H1 (cell line): ENCODE data around the gene PITPNC1. TPM values are rescaled to one million over a fixed set of nuclear protein-coding genes. Genes with fewer than 3 reads are reported as not detected.

ENCODE experiments used
- CTCF ChIA-PET: fragments of 300-600 bp; sonication (Branson Sonifier 250); formaldehyde crosslinking; loops from one replicate; lab custom pipeline; 2021; ENCODE audit not compliant: partially characterized antibody; lab: Charles Lee
- POLR2A ChIA-PET: fragments of 300-600 bp; sonication (Branson Sonifier 250); formaldehyde crosslinking; loops from one replicate; lab custom pipeline; 2021; ENCODE audit warnings: inconsistent platforms; ENCODE audit not compliant: partially characterized antibody; lab: Charles Lee
- DNase-seq, 2 experiments: peaks; one replicate each; pipeline versions ENCODE4 v3.0.0 to v3.0.0-alpha.2; 2010 to 2022; ENCODE audit warnings: low spot score in 2 of 2, low read depth in 1 of 2, mixed read lengths in 1 of 2
- FAIRE-seq: peaks from 2 replicates; lab custom pipeline; 2011; peaks lifted over from hg19 to GRCh38; lab: Jason Lieb, UNC
- H2AFZ ChIP-seq: 2 replicates; pipeline ENCODE4 v1.8.1; 2012; ENCODE audit warnings: low read length, inconsistent platforms
- H2AK5ac ChIP-seq: 2 replicates; pipeline ENCODE4 v1.6.1; 2013; ENCODE audit warnings: low read depth, low read length
- H2BK120ac ChIP-seq: replicated peaks from 2 replicates; pipeline ENCODE3; 2013; ENCODE audit warnings: low read depth, low read length, inconsistent platforms
- H2BK12ac ChIP-seq: 2 replicates; pipeline ENCODE4 v1.6.1; 2013; ENCODE audit warnings: low read depth, low read length
- H2BK15ac ChIP-seq: 2 replicates; pipeline ENCODE4 v1.6.1; 2013; ENCODE audit warnings: low read length
- H2BK20ac ChIP-seq: 2 replicates; pipeline ENCODE4 v1.6.1; 2013; ENCODE audit warnings: low read length
- H2BK5ac ChIP-seq: 2 replicates; pipeline ENCODE4 v1.6.1; 2013; ENCODE audit warnings: low read depth, low read length
- H3K14ac ChIP-seq: 2 replicates; pipeline ENCODE4 v1.6.1; 2013; ENCODE audit warnings: inconsistent platforms; ENCODE audit not compliant: insufficient read length
- H3K18ac ChIP-seq: 2 replicates; pipeline ENCODE4 v1.6.1; 2013; ENCODE audit warnings: low read length; ENCODE audit errors: extremely low read depth
- H3K23ac ChIP-seq: 2 replicates; pipeline ENCODE4 v1.6.1; 2013; ENCODE audit warnings: inconsistent platforms; ENCODE audit not compliant: insufficient read length
- H3K23me2 ChIP-seq: 2 replicates; pipeline ENCODE4 v1.6.1; 2013; ENCODE audit warnings: low read depth, low read length
- H3K27ac ChIP-seq: 2 replicates; pipeline ENCODE4 v1.6.1; 2011; ENCODE audit warnings: low read depth, low read length, inconsistent platforms
- H3K27me3 ChIP-seq, 4 experiments: replicated peaks in 1 of 4; 1 replicate in 1 of 4; 2 replicates in 3 of 4; pipeline versions ENCODE4 v1.6.1 to v1.8.1; 2011 to 2013; ENCODE audit warnings: low read length in 3 of 4, mild to moderate bottlenecking in 3 of 4, inconsistent platforms in 2 of 4, mixed read lengths in 2 of 4, moderate library complexity in 1 of 4; ENCODE audit not compliant: control insufficient read depth in 3 of 4, insufficient read depth in 3 of 4; ENCODE audit errors: extremely low read depth in 1 of 4
- H3K36me3 ChIP-seq, 4 experiments: 2 replicates each; pipeline versions ENCODE4 v1.6.1 to v1.8.1; 2011 to 2013; ENCODE audit warnings: mild to moderate bottlenecking in 4 of 4, low read length in 3 of 4, moderate library complexity in 2 of 4, control low read depth in 1 of 4, inconsistent platforms in 1 of 4; ENCODE audit not compliant: insufficient read depth in 4 of 4, control insufficient read depth in 2 of 4
- H3K4ac ChIP-seq: replicated peaks from 2 replicates; pipeline ENCODE3; 2013; ENCODE audit warnings: low read length, low read depth, mixed read lengths, inconsistent platforms; ENCODE audit not compliant: insufficient read length
- H3K4me1 ChIP-seq, 4 experiments: replicated peaks in 1 of 4; 1 replicate in 1 of 4; 2 replicates in 3 of 4; pipeline versions ENCODE4 v1.6.1 to v1.8.1; 2011 to 2013; ENCODE audit warnings: low read length in 3 of 4, inconsistent platforms in 2 of 4, mixed read lengths in 1 of 4; ENCODE audit not compliant: insufficient read depth in 4 of 4, control insufficient read depth in 3 of 4
- H3K4me2 ChIP-seq, 2 experiments: 2 replicates each; pipeline versions ENCODE4 v1.6.1 to v1.8.1; 2011 to 2013; ENCODE audit warnings: low read depth in 2 of 2, low read length in 2 of 2, control low read depth in 1 of 2, inconsistent platforms in 1 of 2, mild to moderate bottlenecking in 1 of 2; ENCODE audit not compliant: insufficient read depth in 1 of 2
- H3K4me3 ChIP-seq, 4 experiments: fragments of 200-600, 300-600 bp in 1 of 4; sonication (generic), shearing (Covaris generic), sonication (Bioruptor Twin) in 1 of 4; 2 replicates each; pipeline versions ENCODE4 v1.5.1 to v1.8.1; 2011 to 2016; ENCODE audit warnings: low read length in 4 of 4, low read depth in 3 of 4, control low read depth in 2 of 4, inconsistent platforms in 2 of 4, mild to moderate bottlenecking in 2 of 4, mixed read lengths in 1 of 4, moderate library complexity in 1 of 4; ENCODE audit not compliant: insufficient read depth in 2 of 4; ENCODE audit errors: extremely low read depth in 1 of 4
- H3K56ac ChIP-seq: replicated peaks from 2 replicates; pipeline ENCODE3; 2013; ENCODE audit warnings: low read depth, mild to moderate bottlenecking, mixed read lengths, low read length, inconsistent platforms; ENCODE audit not compliant: insufficient read length
- H3K79me1 ChIP-seq: 2 replicates; pipeline ENCODE4 v1.6.1; 2013; ENCODE audit warnings: low read depth, low read length, control low read depth
- H3K79me2 ChIP-seq, 2 experiments: 2 replicates each; pipeline versions ENCODE4 v1.6.1 to v1.8.1; 2012 to 2013; ENCODE audit warnings: low read length in 2 of 2, mild to moderate bottlenecking in 2 of 2, inconsistent platforms in 1 of 2; ENCODE audit not compliant: insufficient read depth in 2 of 2, control insufficient read depth in 1 of 2
- H3K9ac ChIP-seq, 4 experiments: replicated peaks in 1 of 4; 1 replicate in 1 of 4; 2 replicates in 3 of 4; pipeline versions ENCODE4 v1.6.1 to v1.8.1; 2011 to 2013; ENCODE audit warnings: low read depth in 3 of 4, low read length in 3 of 4, control low read depth in 2 of 4, mild to moderate bottlenecking in 2 of 4, moderate library complexity in 2 of 4, inconsistent platforms in 1 of 4; ENCODE audit errors: extremely low read depth in 1 of 4
- H3K9me3 ChIP-seq, 2 experiments: 2 replicates each; pipeline versions ENCODE4 v1.6.1 to v1.8.1; 2012 to 2013; ENCODE audit warnings: mild to moderate bottlenecking in 2 of 2, moderate library complexity in 2 of 2, control low read depth in 1 of 2, inconsistent platforms in 1 of 2, low read depth in 1 of 2, low read length in 1 of 2, mixed read lengths in 1 of 2; ENCODE audit not compliant: insufficient read depth in 2 of 2
- H4K20me1 ChIP-seq, 2 experiments: replicated peaks in 1 of 2; 2 replicates each; pipeline versions ENCODE3 to v1.8.1; 2011 to 2013; ENCODE audit warnings: inconsistent platforms in 2 of 2, low read length in 2 of 2, mild to moderate bottlenecking in 1 of 2; ENCODE audit not compliant: insufficient read depth in 2 of 2, control insufficient read depth in 1 of 2
- H4K5ac ChIP-seq: 2 replicates; pipeline ENCODE4 v1.6.1; 2013; ENCODE audit warnings: low read length, low read depth, mixed read lengths, inconsistent platforms; ENCODE audit not compliant: insufficient read length
- H4K8ac ChIP-seq: 2 replicates; pipeline ENCODE4 v1.8.0; 2013; ENCODE audit warnings: mild to moderate bottlenecking, moderate library complexity, low read length, inconsistent platforms; ENCODE audit not compliant: insufficient read depth; ENCODE audit errors: extremely low read depth
- H4K91ac ChIP-seq: replicated peaks from 2 replicates; pipeline ENCODE3; 2013; ENCODE audit warnings: low read length, mixed read lengths, inconsistent platforms; ENCODE audit not compliant: insufficient read length
- ASH2L ChIP-seq: fragments of 200-600, 300-600 bp; sonication (generic); IDR thresholded peaks from one replicate; pipeline ENCODE4 v1.7.1; 2017; ENCODE audit warnings: low read length
- BCL11A ChIP-seq, 2 experiments: IDR thresholded peaks; one replicate each; pipeline ENCODE4 v1.6.1; 2011; ENCODE audit warnings: low read depth in 2 of 2, low read length in 2 of 2, mild to moderate bottlenecking in 2 of 2
- CBX8 ChIP-seq: fragments of 300-800, 300-1000 bp; sonication (generic); IDR thresholded peaks from 2 replicates; pipeline ENCODE4 v1.7.1; 2016; ENCODE audit warnings: low read depth, low read length, borderline replicate concordance
- E2F6 ChIP-seq: IDR thresholded peaks from 2 replicates; pipeline ENCODE4 v1.6.1; 2012; ENCODE audit warnings: inconsistent platforms
- KDM5A ChIP-seq: fragments of 200-600 bp; IDR thresholded peaks from 2 replicates; pipeline ENCODE4 v1.7.1; 2012; ENCODE audit warnings: mild to moderate bottlenecking, low read length, inconsistent platforms, mixed read lengths
- MAFK ChIP-seq: IDR thresholded peaks from 2 replicates; pipeline ENCODE4 v1.6.1; 2012; ENCODE audit warnings: low read depth, mild to moderate bottlenecking, improper control_type of control experiment, low read length
- MAX ChIP-seq: IDR thresholded peaks from 2 replicates; pipeline ENCODE4 v1.6.1; 2012; ENCODE audit warnings: inconsistent platforms
- NRF1 ChIP-seq: IDR thresholded peaks from 2 replicates; pipeline ENCODE4 v1.6.1; 2011; ENCODE audit warnings: mild to moderate bottlenecking, low read depth, low read length, improper control_type of control experiment
- POLR2A ChIP-seq, 2 experiments: IDR thresholded peaks; 1 replicate in 1 of 2; 2 replicates in 1 of 2; pipeline ENCODE4 v1.6.1; 2011; ENCODE audit warnings: low read depth in 2 of 2, low read length in 2 of 2, mild to moderate bottlenecking in 2 of 2; ENCODE audit errors: control extremely low read depth in 1 of 2
- RAD21 ChIP-seq, 2 experiments: IDR thresholded peaks in 1 of 2; conservative IDR thresholded peaks in 1 of 2; 2 replicates each; pipeline ENCODE4 v1.6.1; 2011; ENCODE audit warnings: low read depth in 2 of 2, low read length in 2 of 2, improper control_type of control experiment in 1 of 2, inconsistent platforms in 1 of 2, mild to moderate bottlenecking in 1 of 2, moderate library complexity in 1 of 2
- RBBP5 ChIP-seq: IDR thresholded peaks from 2 replicates; pipeline ENCODE4 v1.7.1; 2012; ENCODE audit warnings: low read depth, mild to moderate bottlenecking, inconsistent platforms, low read length, moderate library complexity, borderline replicate concordance
- RXRA ChIP-seq: IDR thresholded peaks from 2 replicates; pipeline ENCODE4 v1.6.1; 2011; ENCODE audit warnings: low read depth, mild to moderate bottlenecking, low read length, moderate library complexity; ENCODE audit not compliant: insufficient read depth
- SRF ChIP-seq: IDR thresholded peaks from 2 replicates; pipeline ENCODE4 v1.6.1; 2011; ENCODE audit warnings: mild to moderate bottlenecking, low read depth, low read length, moderate library complexity
- ZNF274 ChIP-seq: IDR thresholded peaks from 2 replicates; pipeline ENCODE4 v1.7.0; 2012; ENCODE audit warnings: low read length, borderline replicate concordance; ENCODE audit errors: extremely low read depth
- polyA plus RNA-seq, 7 experiments: library from polyadenylated mRNA; depleted of rRNA in 3 of 7; stranded (reverse) in 5 of 7; unstranded in 2 of 7; fragments of >200 nt in 5 of 7; fragments of 200-250 nt in 2 of 7; gene quantifications; 1 replicate in 5 of 7; 2 replicates in 1 of 7; 4 replicates in 1 of 7; pipeline versions ENCODE4 v1.2.1 to v1.2.3, GENCODE V29; 2011 to 2013; ENCODE audit warnings: missing spikeins in 2 of 7, mixed read lengths in 2 of 7
- total RNA-seq: library from RNA; stranded (reverse); fragmentation: NEBNext Ultra II Directional; extraction: Animal tissue kit (Norgen Biotek cat#: 25700); gene quantifications from 2 replicates; pipeline ENCODE4 v1.2.1, GENCODE V29; 2021

The PITPNC1 gene
- total and polyA plus RNA-seq, 2 of the 8 experiments (the other 6 are each of a cell fraction or from before 2014, with no cell fraction given), result 17.6 to 54.7 TPM

- H3K23me2 ChIP-seq, result peaks cover 5% of the 10 kb centered on the region; the same call in 1 of the 2 replicates
- no peak overlapping the region for H2BK20ac ChIP-seq
- DNase-seq (no peak), FAIRE-seq (no peak)
- H3K9ac ChIP-seq, result no peak overlapping the region
- no peak overlapping the region for H3K4ac ChIP-seq
- H3K4me1 ChIP-seq, result no peaks in the 10 kb centered on the region; a peak in 1 of 7 replicates
- ChIA-PET POLR2A (no interaction called here), CTCF (interaction anchor here (1.6 to 2.6 kb wide), 2 partner anchors 38 to 42 kb away, joined by 4 to 8 read pairs; no protein-coding TSS in a partner anchor)
- no peak overlapping the region for H4K8ac ChIP-seq
- H3K18ac ChIP-seq, result no peak overlapping the region
- H2BK12ac ChIP-seq, result no peak overlapping the region
- H2BK120ac ChIP-seq, result no peak overlapping the region
- no peak overlapping the region for H2AK5ac ChIP-seq
- no peaks in the 10 kb centered on the region for H3K27me3 ChIP-seq
- no peaks in the 10 kb centered on the region for H3K9me3 ChIP-seq
- H3K56ac ChIP-seq, result peak overlapping the region; percentile 63
- H3K79me1 ChIP-seq, result no peaks in the 10 kb centered on the region; the same call in 1 of the 2 replicates
- no peak overlapping the region for H3K4me2 ChIP-seq
- no peaks in the 10 kb centered on the region for H4K20me1 ChIP-seq
- no peak overlapping the region for H3K27ac ChIP-seq
- no peak overlapping the region for H3K4me3 ChIP-seq
- no peak overlapping the region for H3K23ac ChIP-seq
- no peak overlapping the region for H2BK5ac ChIP-seq
- no peak overlapping the region for H2AFZ ChIP-seq
- H4K91ac ChIP-seq, result no peak overlapping the region
- H3K14ac ChIP-seq, result no peak overlapping the region
- H3K79me2 ChIP-seq, result no peaks in the 10 kb centered on the region
- H4K5ac ChIP-seq, result no peak overlapping the region
- no peak overlapping the region for H2BK15ac ChIP-seq
- no peaks in the 10 kb centered on the region; a peak in 1 of 8 replicates for H3K36me3 ChIP-seq
- TF ChIP-seq RAD21 (IDR thresholded peaks at IDR 0.05 in 1 of 2, conservative IDR thresholded peaks at IDR 0.05 in 1 of 2; ENCODE audit: low read depth in 2 of 2, low read length in 2 of 2) (no peak), ASH2L (no peak), RBBP5 (no peak), RXRA (no peak), E2F6 (no peak), ZNF274 (no peak), POLR2A (IDR thresholded peaks at IDR 0.05; ENCODE audit: control extremely low read depth in 1 of 2, low read depth in 2 of 2, low read length in 2 of 2) (no peak), MAX (no peak), CBX8 (no peak), KDM5A (no peak), MAFK (no peak), NRF1 (no peak), BCL11A (IDR thresholded peaks at IDR 0.05; ENCODE audit: low read depth in 2 of 2, low read length in 2 of 2) (no peak), SRF (no peak)
Measured at GRCh38 chr17:67563692-67564228, 186.7 kb downstream of the PITPNC1 start.
